ENCODE measurements around the gene FBXL16.

FBXL16 gene

DNA sequence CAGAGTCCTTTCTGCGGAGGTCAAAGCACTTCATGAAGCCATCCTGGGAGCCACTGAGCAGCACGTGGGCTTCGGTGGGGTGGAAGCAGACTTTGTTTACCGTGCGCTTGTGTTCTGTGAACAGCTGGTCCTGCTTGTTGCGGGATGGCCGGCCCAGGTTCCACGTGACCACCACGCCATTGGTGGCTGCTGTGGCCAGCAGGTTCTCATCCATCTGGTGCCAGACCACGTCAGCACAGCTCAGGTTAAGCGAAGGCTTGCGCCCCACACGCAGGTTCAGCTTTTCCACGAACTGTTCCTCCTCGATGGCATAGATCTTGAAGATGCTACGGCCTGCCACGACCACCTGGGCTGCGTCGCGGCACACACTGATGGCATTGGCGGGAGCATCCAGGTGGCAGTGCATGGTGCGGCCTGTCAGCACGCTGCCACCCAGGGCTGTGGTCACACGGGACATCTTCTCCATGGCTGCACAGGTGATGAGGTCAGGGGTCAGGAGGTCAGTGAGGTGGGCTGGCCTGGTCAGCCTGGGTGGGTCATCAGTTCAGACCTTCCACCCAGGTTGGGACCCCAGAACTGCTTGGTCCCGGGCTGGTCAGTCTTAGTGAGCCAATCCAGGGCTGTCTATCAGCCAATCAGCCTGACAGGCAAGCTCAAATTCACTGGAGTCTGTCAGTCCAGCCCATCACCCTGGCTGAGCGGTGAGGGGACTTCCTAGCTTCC lies 16.3 kb downstream of the FBXL16 start:
- no peak for DNase-seq (ENCODE audit: low read depth)

- no peak for DNase-seq (ENCODE audit: low read depth)
These were observed 18.1 kb downstream of the FBXL16 start for GRCh38 chr16:687499-687898.

DNA sequence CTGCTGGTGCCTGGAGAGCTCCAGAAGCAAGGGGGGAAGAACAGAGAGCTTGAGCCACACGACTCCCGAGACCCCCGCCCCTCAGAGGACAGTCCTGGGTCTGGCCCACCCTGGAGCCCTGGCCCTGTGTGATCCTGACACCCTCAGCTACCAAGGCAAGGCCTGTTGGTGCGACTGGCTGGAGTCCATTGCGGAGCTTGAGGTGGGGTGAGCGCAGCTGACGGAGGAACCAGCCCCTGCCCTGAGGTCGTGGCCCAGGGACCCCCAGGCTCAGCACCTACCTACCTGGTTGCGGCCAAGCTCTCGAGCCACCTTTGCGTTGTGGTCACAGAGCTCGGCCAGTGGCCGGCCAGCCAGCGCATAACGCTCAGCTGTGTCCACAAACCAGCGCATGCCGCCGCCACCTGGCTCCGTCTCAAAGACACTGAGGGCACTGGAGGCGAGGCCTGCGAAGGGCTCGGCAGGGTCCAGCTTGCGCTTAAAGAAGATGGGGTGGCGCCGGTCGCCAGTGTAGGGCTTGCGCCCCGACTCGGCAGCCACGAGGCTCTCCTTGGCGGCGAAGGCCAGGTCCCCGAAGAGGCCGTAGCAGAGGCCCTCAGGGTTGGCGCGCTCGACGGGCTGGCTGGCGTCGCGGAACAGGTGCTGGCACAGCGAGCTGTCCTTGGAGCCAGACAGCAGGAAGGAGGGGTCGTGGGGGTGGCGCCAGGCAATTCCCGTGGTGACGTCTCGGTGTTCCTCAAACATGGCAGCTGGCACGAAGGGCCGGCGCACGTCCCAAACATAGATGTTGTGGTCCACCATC lies 18.9 kb downstream of the FBXL16 start:
- no peak for DNase-seq (ENCODE audit: low read depth)

GRCh38 chr16:685967-686366 lies 19.6 kb downstream of the FBXL16 start:
- DNase-seq (ENCODE audit: low read depth) = no peak

DNA sequence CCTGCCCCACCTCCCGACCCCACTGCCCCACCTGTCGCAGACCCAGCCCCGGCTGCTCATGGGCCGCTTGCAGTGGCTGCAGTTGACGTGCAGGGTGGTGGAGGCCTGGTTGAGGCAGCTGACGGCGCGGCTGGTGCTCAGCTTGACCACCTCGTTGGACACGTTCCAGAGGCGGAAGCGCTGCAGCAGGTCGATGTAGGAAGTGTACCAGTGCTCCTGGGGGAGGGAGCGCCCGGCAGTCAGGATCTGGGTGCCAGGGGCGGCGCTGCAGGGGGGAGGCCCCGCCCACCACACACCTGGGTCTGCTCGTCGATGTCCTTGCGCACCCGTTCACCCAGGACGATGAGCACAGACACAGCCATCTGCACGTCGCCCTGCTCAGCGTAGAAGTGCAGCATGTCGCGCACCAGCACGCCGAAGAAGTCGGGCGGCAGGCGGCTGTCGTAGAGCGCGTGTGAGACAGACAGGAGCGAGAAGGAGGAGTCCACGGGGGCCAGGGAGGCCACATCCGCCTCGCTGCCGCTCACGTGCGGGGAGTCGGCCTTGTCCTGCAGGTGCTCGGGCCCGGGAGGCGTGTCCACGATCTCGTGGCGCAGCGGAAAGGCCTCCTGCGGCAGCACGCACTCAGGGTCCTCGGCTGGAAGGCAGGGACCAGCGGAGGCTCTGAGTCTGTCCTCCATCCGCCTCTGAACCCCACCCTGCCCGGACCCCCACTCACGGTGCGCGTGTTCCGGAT lies 20.5 kb downstream of the FBXL16 start:
- no peak for DNase-seq (ENCODE audit: low read depth)

DNA sequence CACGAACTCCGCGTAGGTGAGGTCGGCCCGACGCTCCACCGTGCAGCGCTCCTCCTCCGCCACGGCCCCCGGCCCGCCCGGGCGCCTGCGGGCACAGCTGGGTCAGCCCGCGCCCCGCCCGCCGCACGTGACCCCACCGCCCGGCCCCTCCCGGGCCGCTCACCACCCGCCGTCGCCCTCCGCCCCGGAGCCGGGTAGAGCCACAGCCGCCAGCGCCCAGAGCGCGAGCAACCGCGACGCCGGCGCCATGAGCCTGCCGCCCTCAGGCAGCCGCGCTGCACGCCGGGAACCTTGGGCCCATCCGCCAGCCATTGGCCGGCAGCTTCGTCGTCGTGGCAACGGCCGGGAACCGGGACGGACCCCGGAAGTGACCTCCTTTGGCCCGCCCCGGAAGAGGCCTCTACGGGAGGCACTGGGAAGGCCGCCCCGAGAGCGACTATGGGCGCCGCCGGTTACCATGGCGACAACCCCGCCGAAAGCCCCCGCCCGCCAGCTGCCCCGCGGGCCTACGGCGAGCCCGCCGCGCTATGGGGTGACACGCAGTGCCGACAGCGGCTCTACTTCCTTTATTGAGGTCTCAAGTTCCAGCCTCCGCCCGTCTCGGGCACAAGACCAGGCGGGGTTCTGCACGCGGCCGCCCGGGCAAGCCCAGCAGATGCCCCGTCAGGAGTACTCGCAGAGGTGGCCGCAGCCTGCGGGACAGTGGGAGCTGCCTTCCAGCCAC lies 21.4 kb downstream of the FBXL16 start, which contains the start of gene JMJD8:
Gene JMJD8, minus strand, starts transcription at position 264 of the 724 bp plus-strand sequence. Its CDS starts 15 bp downstream, at position 249.
- DNase-seq (ENCODE audit: low read depth) = no peak

DNA sequence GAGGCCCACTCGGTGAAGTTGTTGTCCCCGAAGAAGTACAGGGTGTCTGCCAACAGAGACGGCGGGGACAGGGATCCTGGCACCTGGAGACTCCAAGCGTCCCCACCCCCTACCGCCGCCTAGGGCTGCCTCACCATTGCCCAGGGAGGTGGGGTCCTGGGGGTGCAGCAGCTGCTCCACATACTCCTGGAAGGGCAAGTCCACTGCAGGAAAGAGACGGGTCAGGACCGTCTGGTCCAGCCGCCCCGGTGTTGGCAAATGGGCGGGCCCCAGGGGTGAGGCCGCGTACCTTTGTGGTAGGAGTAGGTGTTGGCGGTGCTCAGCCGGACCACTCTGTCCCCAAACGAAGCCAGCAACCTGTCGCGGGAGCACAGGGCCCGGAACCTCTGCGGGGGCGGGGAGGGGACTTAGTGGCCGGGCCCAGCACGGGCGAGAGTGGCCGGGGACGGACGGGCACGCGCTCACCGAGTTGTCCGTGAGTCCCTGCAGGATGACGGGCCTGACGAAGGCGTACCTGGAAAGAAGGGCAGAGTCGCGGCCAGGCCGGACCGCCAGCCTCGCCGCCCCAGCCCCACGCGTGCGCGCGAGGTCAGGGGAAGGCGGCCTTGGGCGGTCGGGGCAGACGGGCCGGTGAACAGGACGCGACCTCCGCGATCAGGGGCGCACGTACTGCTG lies 22.1 kb downstream of the FBXL16 start:
- DNase-seq (ENCODE audit: low read depth) = no peak

DNA sequence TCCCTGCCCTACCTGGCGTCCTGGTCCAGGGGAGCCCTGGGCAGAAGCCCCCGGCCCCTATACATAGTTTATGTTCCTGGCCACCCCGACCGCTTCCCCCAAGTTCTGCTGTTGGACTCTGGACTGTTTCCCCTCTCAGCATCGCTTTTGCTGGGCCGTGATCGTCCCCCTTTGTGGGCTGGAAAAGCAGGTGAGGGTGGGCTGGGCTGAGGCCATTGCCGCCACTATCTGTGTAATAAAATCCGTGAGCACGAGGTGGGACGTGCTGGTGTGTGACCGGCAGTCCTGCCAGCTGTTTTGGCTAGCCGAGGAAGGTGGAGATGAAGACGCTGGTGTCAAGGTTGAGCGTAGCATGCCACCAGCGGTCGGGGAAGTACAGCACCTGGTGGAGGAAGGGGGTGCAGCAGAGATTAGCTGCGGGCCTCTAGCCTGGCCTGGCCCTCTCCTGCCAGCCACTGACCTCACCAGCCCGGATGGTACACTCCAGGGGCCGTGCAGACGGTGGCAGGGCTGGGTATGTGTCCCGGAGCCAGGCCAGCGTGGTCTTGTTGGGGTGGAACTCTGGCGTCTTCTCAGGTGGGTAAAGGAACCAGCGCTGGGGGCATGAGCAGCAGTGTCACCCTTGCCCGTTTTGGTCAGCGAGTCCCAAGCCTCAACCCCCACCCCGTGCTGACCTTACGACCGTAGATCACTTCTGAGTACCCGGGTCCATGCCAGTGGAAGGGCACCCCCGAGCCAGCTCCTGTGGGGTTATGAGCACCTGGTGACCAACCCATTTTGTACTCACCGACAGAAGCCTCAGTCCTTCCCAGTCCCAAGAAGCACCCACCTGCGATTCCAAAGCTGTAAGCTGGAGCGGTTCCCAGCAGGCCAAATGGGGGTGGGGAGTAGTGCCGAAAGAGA lies 22.9 kb downstream of the FBXL16 start:
- DNase-seq (ENCODE audit: low read depth) = no peak

DNA sequence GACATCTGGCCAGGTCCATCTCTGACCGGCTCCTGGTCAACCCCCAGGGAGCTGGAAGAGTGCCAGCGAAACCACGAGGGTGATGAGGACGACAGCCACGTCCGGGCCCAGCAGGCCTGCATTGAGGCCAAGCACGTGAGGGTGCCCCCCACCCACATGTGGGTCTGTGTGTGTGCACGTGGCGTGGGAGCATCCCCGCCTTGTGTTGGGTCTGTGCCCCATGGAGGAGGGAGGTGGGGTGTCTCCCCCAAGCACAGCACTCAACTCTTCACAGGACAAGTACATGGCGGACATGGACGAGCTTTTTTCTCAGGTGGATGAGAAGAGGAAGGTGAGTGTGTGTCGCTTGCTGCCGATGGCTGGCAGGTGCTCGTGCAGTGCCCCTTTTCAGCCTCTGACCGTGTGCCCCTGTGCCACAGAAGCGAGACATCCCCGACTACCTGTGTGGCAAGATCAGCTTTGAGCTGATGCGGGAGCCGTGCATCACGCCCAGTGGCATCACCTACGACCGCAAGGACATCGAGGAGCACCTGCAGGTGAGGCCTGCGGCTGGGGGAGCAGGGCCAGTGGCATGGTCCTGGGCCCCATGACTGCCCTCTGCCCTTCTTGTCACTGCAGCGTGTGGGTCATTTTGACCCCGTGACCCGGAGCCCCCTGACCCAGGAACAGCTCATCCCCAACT lies 23.7 kb downstream of the FBXL16 start:
- DNase-seq (ENCODE audit: low read depth) = no peak

DNA sequence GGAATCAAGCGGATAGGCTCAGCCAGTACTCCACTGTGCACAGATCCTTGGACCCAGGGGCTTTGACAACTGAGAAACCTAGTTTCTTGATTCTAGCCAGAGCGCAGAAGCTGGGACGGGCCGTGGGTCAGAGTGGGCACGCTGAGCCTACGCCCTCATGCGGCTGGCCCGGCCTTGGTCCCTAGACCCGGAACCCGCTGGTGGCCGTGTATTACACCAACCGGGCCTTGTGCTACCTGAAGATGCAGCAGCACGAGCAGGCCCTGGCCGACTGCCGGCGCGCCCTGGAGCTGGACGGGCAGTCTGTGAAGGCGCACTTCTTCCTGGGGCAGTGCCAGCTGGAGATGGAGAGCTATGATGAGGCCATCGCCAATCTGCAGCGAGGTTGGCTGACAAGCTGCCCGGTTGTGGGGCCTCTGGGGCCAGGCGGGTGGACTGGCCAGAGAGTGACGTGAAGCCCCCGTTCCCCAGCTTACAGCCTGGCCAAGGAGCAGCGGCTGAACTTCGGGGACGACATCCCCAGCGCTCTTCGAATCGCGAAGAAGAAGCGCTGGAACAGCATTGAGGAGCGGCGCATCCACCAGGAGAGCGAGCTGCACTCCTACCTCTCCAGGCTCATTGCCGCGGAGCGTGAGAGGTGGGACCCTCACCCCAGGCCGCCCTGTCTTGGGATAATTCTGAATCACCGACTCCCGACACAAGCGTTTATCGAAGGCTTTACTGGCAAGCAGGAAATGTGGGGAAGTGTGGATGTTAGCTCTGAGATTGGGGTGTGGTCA lies 24.4 kb downstream of the FBXL16 start:
- DNase-seq (ENCODE audit: low read depth) = no peak

- no peak for DNase-seq (ENCODE audit: low read depth)
These were observed 25.0 kb downstream of the FBXL16 start for GRCh38 chr16:680625-680945.

- DNase-seq (ENCODE audit: low read depth) = peak; percentile 56
These were observed 25.6 kb downstream of the FBXL16 start, which contains the start of gene STUB1 for GRCh38 chr16:679814-680624. Gene STUB1, plus strand, starts transcription at chr16:680410. Its CDS starts 116 bp downstream, at chr16:680526.

DNA sequence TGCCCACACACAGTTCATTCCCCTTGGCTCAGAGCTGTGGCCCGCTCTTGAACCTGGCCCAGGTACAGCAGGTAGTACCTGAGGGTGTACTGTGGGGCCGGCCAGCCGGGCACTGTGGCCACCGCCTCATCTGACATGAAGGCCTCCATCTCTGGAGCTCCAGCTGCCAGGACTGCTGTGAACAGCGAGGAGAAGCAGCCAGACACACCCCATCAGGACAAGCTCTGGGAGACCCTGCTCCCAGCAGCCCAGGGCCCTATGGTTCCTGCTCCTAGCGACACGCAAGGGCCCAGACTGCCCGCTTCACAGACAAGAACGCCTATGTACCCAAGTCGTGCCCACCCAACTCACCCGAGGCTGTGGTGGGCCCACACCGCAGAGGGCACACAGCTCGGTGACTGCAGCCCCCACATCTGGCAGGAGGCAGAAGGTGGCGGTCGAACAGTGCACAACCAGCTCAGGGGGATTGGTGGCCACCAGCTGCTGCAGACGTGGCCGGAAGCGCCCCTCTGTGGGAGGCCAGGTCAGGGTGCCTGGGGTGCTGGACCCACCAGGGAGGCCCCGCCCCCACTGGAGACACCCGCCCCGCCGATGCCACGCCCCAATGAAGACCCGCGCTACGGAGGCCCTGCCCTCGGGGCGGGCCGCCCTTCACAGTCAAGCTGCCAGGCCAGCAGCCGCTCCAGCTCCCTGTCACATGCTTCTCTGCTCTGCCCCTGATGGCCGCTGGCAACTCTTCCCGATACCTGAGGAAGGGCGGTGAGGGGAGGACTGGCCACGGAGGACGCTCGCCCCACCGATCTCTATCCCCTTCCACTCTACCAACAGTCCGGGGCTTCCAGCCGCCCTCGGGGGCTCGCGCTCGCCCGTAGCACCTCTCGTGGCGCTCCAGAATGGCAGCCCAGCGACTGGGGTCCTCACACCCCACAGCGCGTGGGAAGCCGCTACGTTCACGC lies 26.5 kb downstream of the FBXL16 start:
- no peak for DNase-seq (ENCODE audit: low read depth)

DNA sequence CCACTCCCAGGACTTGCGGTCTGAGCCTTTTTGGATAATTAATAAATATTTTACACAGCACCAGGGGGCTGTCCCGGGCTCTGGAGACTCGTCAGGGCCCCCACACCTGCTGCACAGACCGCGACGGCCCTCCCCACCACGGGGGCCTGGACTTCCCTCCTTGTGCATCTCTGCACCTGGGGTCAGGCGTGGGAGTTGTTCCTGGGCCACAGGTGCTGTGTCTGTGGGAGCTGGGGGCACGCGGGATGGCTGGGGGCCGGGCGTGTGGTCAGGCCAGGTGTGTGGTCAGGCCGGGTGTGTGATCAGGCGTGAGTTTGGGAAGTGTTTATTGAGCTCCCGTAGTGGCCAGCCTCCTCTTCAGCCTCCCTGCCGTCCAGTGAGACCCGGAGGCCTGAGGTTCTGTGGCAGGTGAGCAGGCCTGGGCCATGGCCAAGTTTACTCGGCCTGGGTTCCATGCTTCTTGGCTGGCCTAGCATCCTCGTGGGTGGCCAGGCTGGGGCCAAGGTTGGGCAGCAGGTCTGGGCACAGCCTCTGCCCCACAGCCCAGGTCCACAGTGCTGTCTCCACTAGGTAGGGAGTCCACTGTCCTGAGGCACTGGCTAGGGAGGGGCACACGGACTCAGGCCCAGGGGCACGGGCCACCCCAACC lies 27.3 kb downstream of the FBXL16 start:
- no peak for DNase-seq (ENCODE audit: low read depth)

DNA sequence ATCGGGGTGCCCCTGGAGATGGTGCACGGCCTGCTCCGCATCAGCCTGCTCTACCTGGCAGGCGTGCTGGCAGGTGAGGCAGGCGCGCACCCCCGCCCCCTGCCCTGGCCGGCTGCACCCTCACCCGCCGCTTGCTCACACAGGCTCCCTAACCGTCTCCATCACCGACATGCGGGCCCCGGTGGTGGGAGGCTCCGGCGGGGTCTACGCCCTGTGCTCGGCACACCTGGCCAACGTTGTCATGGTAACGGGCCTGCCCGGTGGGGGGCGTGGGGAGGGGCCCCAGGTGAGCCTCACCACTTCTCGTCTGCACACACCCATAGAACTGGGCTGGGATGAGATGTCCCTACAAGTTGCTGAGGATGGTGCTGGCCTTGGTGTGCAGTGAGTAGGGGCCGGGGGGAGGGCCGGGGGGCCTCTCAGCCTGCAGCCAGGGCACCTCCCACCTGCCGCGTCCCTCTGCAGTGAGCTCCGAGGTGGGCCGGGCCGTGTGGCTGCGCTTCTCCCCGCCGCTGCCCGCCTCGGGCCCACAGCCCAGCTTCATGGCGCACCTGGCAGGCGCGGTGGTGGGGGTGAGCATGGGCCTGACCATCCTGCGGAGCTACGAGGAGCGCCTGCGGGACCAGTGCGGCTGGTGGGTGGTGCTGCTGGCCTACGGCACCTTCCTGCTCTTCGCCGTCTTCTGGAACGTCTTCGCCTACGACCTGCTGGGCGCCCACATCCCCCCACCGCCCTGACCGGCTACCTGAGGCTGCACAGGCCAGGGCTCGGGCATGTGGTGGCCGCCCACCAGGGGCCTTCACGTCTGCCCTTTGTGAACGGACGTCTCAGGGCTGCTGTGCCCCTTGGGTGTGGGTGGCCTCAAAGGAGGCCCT lies 28.0 kb downstream of the FBXL16 start:
- DNase-seq (ENCODE audit: low read depth) = no peak

All from HS-27A (cell line).